GM21360 (cell line): ENCODE results near the gene FOXP2.
A peak's percentile ranks its signal among the peaks of the same experiment; 100 is the strongest.
"Not testable (repeated sequence)": the region's sequence is repeated elsewhere in the genome, so short reads cannot be mapped to it uniquely, and the experiment has no call there.

Experiments
- ATAC-seq: cut with Tn5 transposase; IDR thresholded peaks from one replicate; pipeline ENCODE4 v1.9.1; 2021; ENCODE audit warnings: mild to moderate bottlenecking, moderate library complexity; ENCODE audit not compliant: unreplicated experiment

FOXP2 gene

GRCh38 chr7:114414156-114415063 is at the start of gene FOXP2:
Gene FOXP2, plus strand, starts transcription at chr7:114414815. Its CDS starts 11,697 bp downstream, at chr7:114426512.
- no peak for ATAC-seq

GRCh38 chr7:114365791-114366190 is 48.8 kb upstream of the FOXP2 start:
- ATAC-seq = no peak

GRCh38 chr7:114368492-114368891 is 46.1 kb upstream of the FOXP2 start:
- ATAC-seq = no peak

- no peak for ATAC-seq
Measured at GRCh38 chr7:114369294-114369693, 45.3 kb upstream of the FOXP2 start.

- ATAC-seq = no peak
Measured at GRCh38 chr7:114372619-114373018, 42.0 kb upstream of the FOXP2 start.

GRCh38 chr7:114375907-114376306 is 38.7 kb upstream of the FOXP2 start:
- ATAC-seq = no peak

- ATAC-seq = not testable (repeated sequence)
Measured at GRCh38 chr7:114383946-114384345, 30.7 kb upstream of the FOXP2 start.

- ATAC-seq = not testable (repeated sequence)
Measured at GRCh38 chr7:114384346-114384745, 30.3 kb upstream of the FOXP2 start.

GRCh38 chr7:114388021-114388420 is 26.6 kb upstream of the FOXP2 start:
- ATAC-seq = no peak

GRCh38 chr7:114392686-114393085 is 21.9 kb upstream of the FOXP2 start:
- ATAC-seq = no peak

GRCh38 chr7:114402876-114403635 is 11.6 kb upstream of the FOXP2 start:
- no peak for ATAC-seq

- peak; percentile 82 for ATAC-seq
Measured at GRCh38 chr7:114405427-114405826, 9.2 kb upstream of the FOXP2 start.

- ATAC-seq = no peak
Measured at GRCh38 chr7:114409750-114410149, 4.9 kb upstream of the FOXP2 start.

GRCh38 chr7:114412548-114412947 is 2.1 kb upstream of the FOXP2 start:
- no peak for ATAC-seq

- no peak for ATAC-seq
Measured at GRCh38 chr7:114413761-114414155, 857 bp upstream of the FOXP2 start.

GRCh38 chr7:114415064-114415989 is 712 bp downstream of the FOXP2 start:
- ATAC-seq = no peak

- no peak for ATAC-seq
Measured at GRCh38 chr7:114416129-114416990, 1.7 kb downstream of the FOXP2 start.

- no peak for ATAC-seq
Measured at GRCh38 chr7:114417290-114417689, 2.7 kb downstream of the FOXP2 start.

- ATAC-seq = no peak
Measured at GRCh38 chr7:114418117-114418516, 3.5 kb downstream of the FOXP2 start.
